ENCODE results near the gene CXorf51A.
"Not testable (repeated sequence)": the region's sequence is repeated elsewhere in the genome, so short reads cannot be mapped to it uniquely, and the experiment has no call there.

CXorf51A gene

GRCh38 chrX:146814644-146815043 lies at the start of gene CXorf51A:
TSS of gene CXorf51A (minus strand) at chrX:146814744. CDS start at chrX:146814723, 21 bp downstream.
- H3K27ac ChIP-seq; DNase-seq; H3K4me3 ChIP-seq (ENCODE audit: low read depth, low read length); in situ Hi-C loops (cut with HindIII; ENCODE audit: low pct_ligation_motif_present, low sequenced_read_pairs); H3K36me3 ChIP-seq (replicated peaks); H3K27me3 ChIP-seq (replicated peaks): not testable (repeated sequence)

DNA sequence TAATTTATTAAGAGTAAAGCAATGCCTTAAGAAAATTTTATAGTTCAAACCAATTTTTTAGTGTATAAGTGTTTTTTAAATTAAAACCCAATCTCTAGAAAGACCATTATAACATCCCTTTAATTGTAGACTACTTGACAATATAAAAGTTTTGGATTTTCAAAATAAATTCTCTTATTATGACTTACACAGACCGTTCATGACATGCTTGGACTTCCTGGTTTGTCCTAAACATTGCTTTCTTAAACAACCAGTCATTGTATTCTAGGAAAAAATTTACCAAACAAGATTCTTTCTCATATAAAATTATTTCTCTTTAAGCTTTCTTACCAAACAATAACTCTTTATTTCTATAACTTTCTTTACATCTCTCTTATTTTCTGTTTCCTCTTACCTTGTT lies 49.0 kb upstream of the CXorf51A start:
- H3K4me3 ChIP-seq (ENCODE audit: low read depth, low read length) = no peak overlapping the region
- H3K36me3 ChIP-seq (replicated peaks) = no peaks in the 10 kb centered on the region
- TF ChIP-seq CTCF (IDR thresholded peaks at IDR 0.05; ENCODE audit: low read depth, low read length, missing control alignments) = no peak
- in situ Hi-C loops (cut with HindIII; ENCODE audit: low pct_ligation_motif_present, low sequenced_read_pairs) = no loop called here
- no peak overlapping the region for H3K27ac ChIP-seq
- H3K27me3 ChIP-seq (replicated peaks) = no peaks in the 10 kb centered on the region
- peak; percentile 1 for DNase-seq

DNA sequence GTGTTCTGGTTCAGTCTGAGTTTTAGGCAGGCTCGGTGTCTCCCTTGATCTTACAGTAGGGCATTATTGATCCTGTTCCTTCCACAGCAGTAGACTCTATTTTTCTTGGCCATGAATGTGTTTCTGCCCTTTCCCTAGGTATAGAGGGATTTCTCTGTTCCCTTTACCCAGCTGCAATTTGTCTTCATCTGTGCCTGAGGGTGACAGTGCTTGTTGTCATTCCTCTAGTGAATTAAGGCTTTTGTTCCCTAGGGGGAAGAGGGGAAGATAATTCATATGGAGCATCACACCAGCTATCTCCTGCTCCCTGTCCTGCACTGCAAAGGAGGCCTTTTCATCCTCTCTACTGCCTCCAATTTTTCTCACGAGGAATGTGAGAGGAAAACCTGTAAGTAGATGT lies 39.7 kb upstream of the CXorf51A start:
- no peak for TF ChIP-seq CTCF (IDR thresholded peaks at IDR 0.05; ENCODE audit: low read depth, low read length, missing control alignments)
- Histone ChIP-seq H3K4me3 (ENCODE audit: low read depth, low read length) (no peak overlapping the region), H3K36me3 (replicated peaks) (no peaks in the 10 kb centered on the region), H3K27ac (no peak overlapping the region), H3K27me3 (replicated peaks) (no peaks in the 10 kb centered on the region)
- in situ Hi-C loops (cut with HindIII; ENCODE audit: low pct_ligation_motif_present, low sequenced_read_pairs) = no loop called here
- DNase-seq = no peak

GRCh38 chrX:146831994-146832393 lies 17.4 kb upstream of the CXorf51A start:
- no peaks in the 10 kb centered on the region for H3K36me3 ChIP-seq (replicated peaks)
- in situ Hi-C loops (cut with HindIII; ENCODE audit: low pct_ligation_motif_present, low sequenced_read_pairs) = no loop called here
- no peaks in the 10 kb centered on the region for H3K27me3 ChIP-seq (replicated peaks)
- no peak overlapping the region for H3K27ac ChIP-seq
- TF ChIP-seq CTCF (IDR thresholded peaks at IDR 0.05; ENCODE audit: low read depth, low read length, missing control alignments) = no peak
- H3K4me3 ChIP-seq (ENCODE audit: low read depth, low read length) = no peak overlapping the region
- DNase-seq = no peak

DNA sequence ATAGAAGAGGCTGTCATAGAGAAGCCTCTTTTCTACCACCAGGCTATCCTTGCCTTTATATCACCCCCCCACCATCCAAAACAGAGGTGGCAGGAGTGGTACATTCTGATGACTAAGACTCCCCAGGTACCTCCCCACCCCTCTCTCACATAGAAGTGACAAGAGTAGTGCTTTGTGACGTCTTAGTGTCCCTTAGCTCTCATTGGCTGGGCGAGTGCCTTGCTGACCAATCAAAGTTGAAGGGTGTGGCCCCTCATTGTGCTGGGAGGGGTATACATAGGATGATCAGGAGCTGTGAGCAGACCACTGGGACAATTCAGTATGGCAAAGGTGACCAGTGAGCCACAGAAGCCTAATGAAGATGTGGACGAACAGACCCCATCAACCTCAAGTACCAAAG lies 5.1 kb downstream of the CXorf51A start, which contains the start of gene CXorf51B:
Gene CXorf51B, plus strand, starts transcription at position 301 of the 400 bp plus-strand sequence. Its CDS starts 21 bp downstream, at position 322.
- H3K4me3 ChIP-seq (ENCODE audit: low read depth, low read length); in situ Hi-C loops (cut with HindIII; ENCODE audit: low pct_ligation_motif_present, low sequenced_read_pairs); H3K27ac ChIP-seq; H3K27me3 ChIP-seq (replicated peaks); H3K36me3 ChIP-seq (replicated peaks); DNase-seq: not testable (repeated sequence)

Data from brain microvascular endothelial cell (primary cell).